Stimulated activated naive B cell treated with anti-CD40 and anti-IgM and Interleukin-4, amounts not matched to agents 10 μg/mL and 1 μg/mL and 100 μg/mL, for 72 hours (primary cell): Measurements from ENCODE around the gene RNF208.

Experiments
- ATAC-seq, 2 donors: fragments of 150-1000 bp; cut with Tn5 transposase; replicated peaks; 2 replicates each; pipeline ENCODE4 v1.10.0; 2021; ENCODE audit warnings: moderate library complexity in 1 of 2
- DNase-seq: peaks from one replicate; pipeline ENCODE4 v3.0.0; 2021
- H3K27ac Mint-ChIP-seq: one replicate; pipeline ENCODE4 v1.8.0; 2022; ENCODE audit warnings: mild to moderate bottlenecking, mixed read lengths
- H3K27me3 Mint-ChIP-seq, 2 donors: one replicate each; pipeline ENCODE4 v1.8.0; 2022; ENCODE audit warnings: mixed read lengths in 2 of 2
- H3K36me3 Mint-ChIP-seq, 2 donors: one replicate each; pipeline ENCODE4 v1.8.0; 2022; ENCODE audit warnings: mixed read lengths in 2 of 2, mild to moderate bottlenecking in 1 of 2
- H3K4me1 Mint-ChIP-seq, 2 donors: one replicate each; pipeline ENCODE4 v1.8.0; 2022; ENCODE audit warnings: mixed read lengths in 2 of 2, mild to moderate bottlenecking in 1 of 2
- H3K4me3 Mint-ChIP-seq, 2 donors: one replicate each; pipeline ENCODE4 v1.8.0; 2022; ENCODE audit warnings: mild to moderate bottlenecking in 2 of 2, mixed read lengths in 2 of 2, moderate library complexity in 1 of 2
- H3K9me3 Mint-ChIP-seq, 2 donors: one replicate each; pipeline ENCODE4 v1.8.0; 2022; ENCODE audit warnings: mixed read lengths in 2 of 2, mild to moderate bottlenecking in 1 of 2

The RNF208 gene, protein sequence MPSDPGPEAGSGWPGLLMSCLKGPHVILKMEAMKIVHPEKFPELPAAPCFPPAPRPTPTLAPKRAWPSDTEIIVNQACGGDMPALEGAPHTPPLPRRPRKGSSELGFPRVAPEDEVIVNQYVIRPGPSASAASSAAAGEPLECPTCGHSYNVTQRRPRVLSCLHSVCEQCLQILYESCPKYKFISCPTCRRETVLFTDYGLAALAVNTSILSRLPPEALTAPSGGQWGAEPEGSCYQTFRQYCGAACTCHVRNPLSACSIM

DNA sequence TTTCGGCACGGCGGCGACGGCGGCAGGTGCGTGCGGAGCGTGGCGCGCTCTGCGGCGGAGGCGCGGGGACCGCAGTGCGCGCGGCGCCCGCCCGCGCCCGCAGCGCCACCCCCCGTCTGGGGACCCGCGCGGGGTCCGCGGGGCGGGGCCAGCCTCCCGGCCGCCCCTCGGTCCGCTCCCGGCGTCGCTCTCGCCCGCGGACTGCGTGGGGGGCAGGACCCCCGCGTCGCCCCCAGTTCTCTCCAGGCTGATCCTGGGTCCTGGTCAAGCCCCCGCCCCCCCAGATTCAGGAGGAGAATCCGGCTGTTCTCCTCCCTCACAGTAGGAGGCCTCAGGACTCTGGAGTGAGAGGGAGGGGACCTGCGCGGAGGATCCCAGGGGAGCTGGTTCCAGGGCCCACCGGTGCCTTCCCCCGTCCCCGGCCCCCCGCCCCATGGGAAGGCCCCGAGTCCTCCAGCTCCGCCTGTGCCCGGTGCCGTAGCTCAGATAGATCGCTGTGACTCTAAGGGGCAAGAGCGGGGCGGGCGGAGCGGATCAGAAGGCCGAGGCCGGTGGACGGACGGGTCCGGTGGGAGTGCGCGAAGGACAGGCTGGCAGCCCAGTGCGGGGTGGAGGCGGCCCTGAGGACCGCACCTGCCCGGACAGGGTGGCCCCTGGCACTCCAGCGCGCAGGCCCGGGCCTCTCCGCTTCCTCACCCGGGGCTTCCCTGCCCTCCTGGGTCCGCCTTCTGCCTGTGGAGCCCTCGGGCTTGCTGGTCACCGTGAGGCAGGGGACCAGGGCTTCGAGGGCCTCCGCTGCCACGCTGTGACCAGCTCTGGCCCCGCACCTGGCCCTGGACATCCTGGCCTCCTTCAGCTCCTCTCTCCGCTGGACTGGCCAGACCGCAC is at the start of gene RNF208:
Gene RNF208, minus strand, starts transcription at position 51 of the 888 bp plus-strand sequence. CDS start 1,028 bp downstream, outside the sequence.
- H3K36me3 Mint-ChIP-seq = peaks cover 0 to 5% of the 10 kb centered on the region in 2 donors
- no peak for DNase-seq
- H3K4me3 Mint-ChIP-seq = peak within 1 kb of the TSS; percentile 83 to 92
- H3K27ac Mint-ChIP-seq = peak within 1 kb of the TSS; percentile 91
- peaks cover 11 to 25% of the 10 kb centered on the region in 2 donors for H3K4me1 Mint-ChIP-seq
- no peaks in the 10 kb centered on the region for H3K9me3 Mint-ChIP-seq
- peaks cover 1 to 4% of the 10 kb centered on the region in 2 donors for H3K27me3 Mint-ChIP-seq
- ATAC-seq = peak in 1 of 2 donors; percentile 8

DNA sequence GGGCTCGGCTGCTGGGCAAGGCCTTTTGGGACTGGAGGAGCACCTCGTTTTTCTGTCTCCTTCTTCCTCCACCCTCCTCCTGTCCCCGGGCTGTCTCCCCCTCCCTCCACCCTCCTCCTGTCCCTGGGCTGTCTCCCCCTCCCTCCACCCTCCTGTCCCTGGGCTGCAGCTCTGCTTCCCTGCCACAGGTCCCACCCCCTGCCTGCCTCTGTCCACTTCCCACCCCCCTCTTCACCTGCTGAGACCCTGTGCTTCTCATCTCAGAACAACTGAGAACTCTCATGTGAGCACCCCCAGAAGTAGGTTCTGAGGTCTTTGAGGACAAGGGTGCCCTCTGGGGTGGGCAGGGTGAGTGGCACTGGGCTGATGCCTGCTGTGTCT is 49.6 kb upstream of the RNF208 start:
- Mint-ChIP-seq H3K36me3 (peaks cover 44 to 58% of the 10 kb centered on the region in 2 donors), H3K4me1 (peaks cover 40 to 60% of the 10 kb centered on the region in 2 donors), H3K9me3 (no peaks in the 10 kb centered on the region), H3K27ac (no peak overlapping the region), H3K27me3 (no peaks in the 10 kb centered on the region), H3K4me3 (no peak overlapping the region)
- no peak for DNase-seq
- ATAC-seq = no peak

DNA sequence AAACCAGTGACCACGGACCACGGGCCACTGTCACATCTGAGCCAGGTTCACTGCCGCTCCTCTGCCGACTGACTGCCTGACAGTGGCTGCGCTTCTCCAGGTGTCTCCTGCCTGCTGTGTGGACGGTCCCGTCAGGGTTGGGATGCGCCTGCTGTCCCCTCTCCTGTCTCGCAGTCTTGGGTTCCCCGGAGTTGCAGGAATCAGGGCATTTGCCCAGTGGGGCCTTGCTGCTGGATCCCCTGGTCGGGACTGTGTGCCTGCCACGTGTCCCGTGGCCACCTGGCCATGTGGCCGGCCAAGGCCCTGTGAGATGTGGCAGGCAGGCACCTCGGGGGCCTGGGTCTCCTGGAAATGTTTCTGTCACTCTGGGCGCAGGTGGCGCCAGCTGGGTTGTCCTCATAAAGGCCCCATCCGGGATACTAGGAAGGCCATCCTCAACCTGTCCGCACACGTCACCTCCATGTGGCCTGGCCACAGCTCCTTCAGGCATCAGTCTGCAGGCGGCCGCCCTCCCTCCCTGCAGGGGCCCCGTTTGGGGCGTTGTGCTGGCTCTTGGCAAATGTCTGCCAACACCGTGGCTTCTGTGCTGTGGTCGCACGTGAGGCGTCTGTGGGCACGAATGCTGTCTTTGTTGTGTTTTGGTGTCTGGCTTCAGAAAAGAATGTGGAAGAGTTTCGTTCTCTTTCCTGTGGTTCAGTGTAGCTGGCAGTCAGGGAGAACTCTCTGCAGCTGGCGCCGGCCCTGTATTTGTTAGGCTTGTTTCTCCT is 49.1 kb upstream of the RNF208 start:
- peaks cover 44 to 61% of the 10 kb centered on the region in 2 donors for H3K36me3 Mint-ChIP-seq

DNA sequence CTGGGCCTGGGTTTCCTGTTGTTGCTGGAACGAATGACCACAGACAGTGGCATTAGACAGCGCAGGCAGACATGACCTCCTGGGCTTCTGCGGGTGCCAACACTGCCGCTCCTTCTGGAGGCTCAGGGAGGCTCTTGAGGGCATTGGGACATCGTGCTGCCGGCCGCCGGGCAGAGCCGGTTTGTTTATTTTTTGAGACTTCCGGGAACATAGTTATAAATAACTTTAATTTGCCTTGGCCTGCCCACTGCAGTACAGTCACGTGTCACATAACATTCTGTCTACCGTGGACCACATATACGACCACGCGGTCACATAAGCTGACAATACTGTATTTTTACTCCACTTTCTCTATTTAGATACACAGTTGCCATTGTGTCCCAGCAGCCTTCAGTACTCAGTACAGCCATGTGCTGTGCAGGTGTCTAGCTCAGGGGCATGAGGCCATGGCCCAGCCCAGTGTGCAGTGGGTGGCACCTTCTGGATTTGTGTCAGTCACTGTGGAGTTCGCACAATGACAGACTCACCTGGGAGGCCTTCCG is 47.3 kb upstream of the RNF208 start:
- no peaks in the 10 kb centered on the region for H3K27me3 Mint-ChIP-seq
- H3K4me1 Mint-ChIP-seq = peaks cover 22 to 36% of the 10 kb centered on the region in 2 donors
- H3K27ac Mint-ChIP-seq = peak overlapping the region; percentile 26
- ATAC-seq = no peak
- no peak for DNase-seq
- H3K9me3 Mint-ChIP-seq = no peaks in the 10 kb centered on the region
- H3K4me3 Mint-ChIP-seq = no peak overlapping the region
- peaks cover 40 to 60% of the 10 kb centered on the region in 2 donors for H3K36me3 Mint-ChIP-seq

More for the DNA sequence above, 49.1 kb upstream of the RNF208 start:
- no peaks in the 10 kb centered on the region for H3K27me3 Mint-ChIP-seq
- DNase-seq (no peak), ATAC-seq (no peak)
- peaks cover 37 to 54% of the 10 kb centered on the region in 2 donors for H3K4me1 Mint-ChIP-seq
- H3K27ac Mint-ChIP-seq = peak overlapping the region; percentile 31
- no peaks in the 10 kb centered on the region for H3K9me3 Mint-ChIP-seq
- H3K4me3 Mint-ChIP-seq = no peak overlapping the region

DNA sequence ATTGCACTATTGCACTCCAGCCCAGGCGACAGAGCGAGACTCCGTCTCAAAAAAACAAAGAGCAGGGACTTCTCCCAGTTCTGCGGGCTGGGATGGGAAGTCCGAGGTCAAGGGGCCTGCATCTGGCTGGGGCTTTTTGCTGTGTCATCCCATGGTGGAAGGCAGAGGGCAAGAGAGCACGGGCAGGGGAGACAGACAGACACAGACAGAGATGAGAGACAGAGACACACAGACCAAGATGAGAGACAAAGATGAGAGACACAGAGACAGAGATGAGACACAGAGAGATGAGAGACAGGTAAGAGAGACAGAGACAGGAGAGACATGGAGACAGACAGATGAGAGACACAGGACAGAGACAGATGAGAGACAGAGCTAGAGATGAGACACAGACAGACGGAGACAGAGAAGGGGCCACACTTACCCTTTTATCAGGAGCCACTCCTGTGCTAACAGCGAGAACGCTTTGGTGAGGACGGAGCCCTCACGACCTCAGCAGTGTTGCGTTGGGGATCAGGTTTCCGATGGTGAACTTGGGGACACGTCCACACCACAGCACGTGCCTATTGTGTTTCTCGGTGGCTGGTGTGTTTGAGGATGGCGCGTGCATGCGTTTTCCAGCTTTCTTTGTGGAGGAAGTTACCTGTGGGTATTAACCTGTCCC is 46.6 kb upstream of the RNF208 start:
- Mint-ChIP-seq H3K9me3 (no peaks in the 10 kb centered on the region), H3K4me3 (peak overlapping the region; percentile 1 to 15), H3K36me3 (peaks cover 44 to 60% of the 10 kb centered on the region in 2 donors), H3K27ac (peak overlapping the region; percentile 70), H3K27me3 (no peaks in the 10 kb centered on the region), H3K4me1 (peaks cover 21 to 34% of the 10 kb centered on the region in 2 donors)
- DNase-seq (no peak), ATAC-seq (no peak)

DNA sequence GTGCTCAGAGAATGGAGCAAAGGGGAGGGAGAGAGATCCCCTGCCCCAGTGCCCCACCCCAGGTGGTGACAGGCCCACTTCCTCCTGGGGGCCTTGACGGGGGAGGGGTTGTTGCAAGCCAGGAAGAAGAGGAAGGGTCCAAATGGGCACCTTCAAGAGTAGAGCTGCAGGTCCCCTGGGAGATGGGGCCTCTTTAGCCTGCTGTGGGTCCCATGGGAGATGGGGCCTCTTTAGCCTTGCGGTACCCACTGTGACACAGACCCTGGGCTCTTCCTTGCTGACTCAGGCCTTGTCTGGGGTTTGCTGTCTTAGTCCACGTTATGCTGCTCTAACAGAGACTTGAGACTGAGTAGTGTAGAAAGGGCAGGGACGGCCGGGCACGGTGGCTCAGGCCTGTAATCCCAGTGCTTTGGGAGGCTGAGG is 45.9 kb upstream of the RNF208 start:
- H3K9me3 Mint-ChIP-seq = no peaks in the 10 kb centered on the region
- peaks cover 44 to 55% of the 10 kb centered on the region in 2 donors for H3K36me3 Mint-ChIP-seq
- no peaks in the 10 kb centered on the region for H3K27me3 Mint-ChIP-seq
- ATAC-seq (peak; percentile 92 to 95), DNase-seq (peak; percentile 70)
- H3K4me1 Mint-ChIP-seq = peaks cover 21 to 38% of the 10 kb centered on the region in 2 donors
- H3K27ac Mint-ChIP-seq = peak overlapping the region; percentile 71
- H3K4me3 Mint-ChIP-seq = peak overlapping the region; percentile 19 to 49

DNA sequence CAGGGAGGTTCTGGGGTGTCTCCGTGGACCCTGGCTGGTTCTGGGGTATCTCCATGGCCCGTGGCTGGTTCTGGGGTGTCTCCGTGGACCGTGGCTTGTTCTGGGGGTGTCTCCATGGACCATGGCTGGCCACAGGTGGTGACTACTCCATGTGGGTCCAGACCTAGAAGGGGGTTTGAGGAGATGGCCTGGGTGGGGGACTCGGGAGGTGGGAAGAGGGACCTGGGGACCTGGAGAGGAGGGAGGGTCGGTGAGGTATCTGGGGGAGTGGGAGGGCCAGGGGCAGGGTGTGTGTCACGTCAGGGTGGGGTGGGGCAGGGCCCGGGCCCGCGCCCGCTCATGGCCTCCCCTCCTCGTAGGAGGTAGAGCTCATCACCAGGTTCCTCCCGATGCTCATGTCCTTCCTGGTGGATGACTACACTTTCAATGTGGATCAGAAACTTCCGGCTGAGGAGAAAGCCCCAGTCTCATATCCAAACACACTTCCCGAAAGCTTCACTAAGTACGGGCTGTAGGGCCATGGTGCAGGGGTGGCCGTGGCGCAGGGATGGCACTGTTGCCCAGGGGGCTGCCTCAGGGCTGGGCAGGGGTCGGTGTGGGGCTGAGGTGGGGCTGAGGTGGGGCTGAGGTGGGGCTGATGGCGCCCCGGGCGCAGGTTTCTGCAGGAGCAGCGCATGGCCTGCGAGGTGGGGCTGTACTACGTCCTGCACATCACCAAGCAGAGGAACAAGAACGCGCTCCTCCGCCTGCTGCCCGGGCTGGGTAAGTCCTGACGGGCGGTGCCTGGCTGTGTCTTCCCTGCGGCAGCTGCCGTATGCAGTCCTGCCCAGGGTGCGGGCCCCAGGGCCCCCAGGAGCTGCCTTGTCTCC is 44.8 kb upstream of the RNF208 start:
- no peaks in the 10 kb centered on the region for H3K9me3 Mint-ChIP-seq
- H3K4me1 Mint-ChIP-seq = peaks cover 22 to 41% of the 10 kb centered on the region in 2 donors
- ATAC-seq = no peak
- H3K27ac Mint-ChIP-seq = no peak overlapping the region
- H3K4me3 Mint-ChIP-seq = no peak overlapping the region
- no peak for DNase-seq
- no peaks in the 10 kb centered on the region for H3K27me3 Mint-ChIP-seq
- peaks cover 45 to 55% of the 10 kb centered on the region in 2 donors for H3K36me3 Mint-ChIP-seq

DNA sequence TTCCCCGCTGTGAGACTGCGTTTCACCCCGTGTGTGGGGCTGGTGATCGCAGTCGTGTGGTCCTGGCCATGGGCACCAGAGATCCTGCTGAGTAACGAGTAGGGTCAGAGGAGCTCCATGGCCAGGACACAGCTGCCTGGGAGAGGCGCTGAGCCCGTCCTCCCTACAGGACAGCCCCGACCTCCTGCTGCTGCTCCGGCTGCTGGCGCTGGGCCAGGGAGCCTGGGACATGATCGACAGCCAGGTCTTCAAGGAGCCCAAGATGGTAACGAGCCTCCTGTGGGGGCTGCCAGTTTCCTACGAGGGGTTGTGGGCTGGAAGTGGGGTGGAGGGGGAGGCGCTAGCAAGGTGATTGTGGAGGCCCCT is 44.1 kb upstream of the RNF208 start:
- Mint-ChIP-seq H3K36me3 (peaks cover 46 to 57% of the 10 kb centered on the region in 2 donors), H3K4me1 (peaks cover 21 to 41% of the 10 kb centered on the region in 2 donors)
- no peak for ATAC-seq

DNA sequence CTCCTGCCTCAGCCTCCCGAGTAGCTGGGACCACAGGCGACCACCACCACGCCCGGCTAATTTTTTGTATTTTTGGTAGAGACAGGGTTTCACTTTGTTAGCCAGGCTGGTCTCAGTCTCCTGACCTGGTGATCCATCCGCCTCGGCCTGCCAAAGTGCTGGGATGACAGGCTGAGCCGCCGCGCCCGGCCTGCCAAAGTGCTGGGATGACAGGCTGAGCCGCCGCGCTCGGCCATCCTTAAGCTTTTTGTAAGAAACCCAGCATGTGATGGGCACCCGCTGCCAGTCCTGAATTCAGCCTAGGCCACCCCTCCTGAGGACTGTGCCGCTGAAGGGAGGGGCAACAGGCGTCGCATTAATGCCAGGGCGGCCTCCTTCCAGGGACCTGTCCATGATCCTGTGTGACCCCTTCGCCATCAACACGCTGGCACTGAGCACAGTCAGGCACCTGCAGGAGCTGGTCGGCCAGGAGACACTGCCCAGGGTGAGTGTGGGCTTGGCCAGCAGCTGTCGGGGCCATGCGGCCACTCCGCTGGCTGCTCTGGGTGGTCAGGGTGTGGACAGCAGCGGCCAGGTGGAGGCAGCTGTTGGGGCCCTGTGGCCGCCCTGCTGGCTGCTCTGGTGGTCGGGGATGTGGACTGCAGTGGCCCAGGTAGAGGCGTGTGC is 43.6 kb upstream of the RNF208 start:
- no peaks in the 10 kb centered on the region for H3K9me3 Mint-ChIP-seq
- H3K36me3 Mint-ChIP-seq = peaks cover 43 to 53% of the 10 kb centered on the region in 2 donors
- peaks cover 21 to 38% of the 10 kb centered on the region in 2 donors for H3K4me1 Mint-ChIP-seq
- no peak for ATAC-seq
- H3K4me3 Mint-ChIP-seq = no peak overlapping the region
- H3K27ac Mint-ChIP-seq = peak overlapping the region; percentile 59
- no peak for DNase-seq
- no peaks in the 10 kb centered on the region for H3K27me3 Mint-ChIP-seq

More for the DNA sequence above, 44.1 kb upstream of the RNF208 start:
- no peak overlapping the region for H3K4me3 Mint-ChIP-seq
- DNase-seq = no peak
- H3K27me3 Mint-ChIP-seq = no peaks in the 10 kb centered on the region
- no peak overlapping the region for H3K27ac Mint-ChIP-seq
- H3K9me3 Mint-ChIP-seq = no peaks in the 10 kb centered on the region

DNA sequence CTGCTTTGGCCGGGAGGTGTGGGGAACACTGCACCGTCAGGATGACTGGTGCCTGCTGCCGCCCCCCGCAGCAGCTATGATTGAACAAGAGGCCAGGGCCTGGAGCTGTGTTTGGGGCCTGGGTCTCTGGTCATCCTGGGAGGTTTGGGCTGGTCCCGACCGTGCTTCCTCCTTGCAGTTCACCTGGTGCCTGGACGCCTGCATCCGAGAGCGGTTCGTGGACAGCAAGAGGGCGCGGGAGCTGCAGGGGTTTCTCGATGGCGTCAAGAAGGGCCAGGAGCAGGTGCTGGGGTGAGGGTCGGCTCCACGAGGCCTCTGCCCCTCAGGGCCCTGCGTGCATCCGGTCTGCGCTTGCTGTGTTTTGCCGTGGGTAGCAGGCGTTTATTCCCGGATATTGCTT is 42.0 kb upstream of the RNF208 start:
- Mint-ChIP-seq H3K27ac (no peak overlapping the region), H3K36me3 (peaks cover 34 to 43% of the 10 kb centered on the region in 2 donors), H3K4me1 (peaks cover 15 to 31% of the 10 kb centered on the region in 2 donors), H3K9me3 (no peaks in the 10 kb centered on the region), H3K4me3 (no peak overlapping the region), H3K27me3 (no peaks in the 10 kb centered on the region)
- ATAC-seq = no peak
- no peak for DNase-seq

DNA sequence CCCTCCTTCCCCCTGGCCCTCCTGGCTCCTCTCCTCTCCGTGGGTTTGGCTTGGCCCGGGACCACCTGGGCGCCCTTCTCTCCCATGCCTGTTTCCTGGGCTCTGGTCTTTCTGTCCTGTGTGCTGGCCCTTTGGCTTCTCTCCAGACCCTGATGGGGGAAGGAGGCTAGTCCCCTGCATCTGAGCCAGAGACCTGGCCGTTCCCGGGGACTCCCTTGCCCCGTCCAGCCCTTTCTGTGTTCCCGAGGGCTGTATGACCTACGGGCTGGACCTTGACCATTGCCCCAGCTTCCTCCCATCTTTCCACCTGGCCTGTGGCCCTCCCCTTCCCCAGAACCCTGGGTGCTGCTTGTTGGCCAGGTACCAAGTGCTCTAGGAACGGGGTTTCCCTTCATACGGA is 41.5 kb upstream of the RNF208 start:
- DNase-seq (no peak), ATAC-seq (no peak)
- no peak overlapping the region for H3K4me3 Mint-ChIP-seq
- peak overlapping the region; percentile 43 for H3K27ac Mint-ChIP-seq
- H3K36me3 Mint-ChIP-seq = peaks cover 30 to 38% of the 10 kb centered on the region in 2 donors
- H3K9me3 Mint-ChIP-seq = no peaks in the 10 kb centered on the region
- H3K4me1 Mint-ChIP-seq = peaks cover 11 to 26% of the 10 kb centered on the region in 2 donors
- H3K27me3 Mint-ChIP-seq = no peaks in the 10 kb centered on the region

DNA sequence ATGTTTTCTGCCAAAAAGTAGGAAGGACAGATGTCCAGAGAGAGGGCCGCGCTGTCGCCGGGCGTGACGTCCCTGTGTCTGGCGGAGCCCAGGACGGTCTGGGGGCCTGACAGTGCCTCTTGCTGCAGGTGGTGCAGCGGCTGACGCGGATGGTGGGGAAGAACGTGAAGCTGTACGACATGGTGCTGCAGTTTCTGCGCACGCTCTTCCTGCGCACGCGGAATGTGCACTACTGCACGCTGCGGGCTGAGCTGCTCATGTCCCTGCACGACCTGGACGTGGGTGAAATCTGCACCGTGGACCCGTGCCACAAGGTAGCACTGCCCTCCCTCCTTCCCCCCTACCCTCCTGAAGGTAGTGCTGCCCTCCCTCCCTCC is 40.9 kb upstream of the RNF208 start:
- DNase-seq = no peak
- no peaks in the 10 kb centered on the region for H3K9me3 Mint-ChIP-seq
- H3K27ac Mint-ChIP-seq = no peak overlapping the region
- H3K4me3 Mint-ChIP-seq = no peak overlapping the region
- peaks cover 24 to 32% of the 10 kb centered on the region in 2 donors for H3K36me3 Mint-ChIP-seq
- H3K4me1 Mint-ChIP-seq = peaks cover 6 to 20% of the 10 kb centered on the region in 2 donors
- H3K27me3 Mint-ChIP-seq = no peaks in the 10 kb centered on the region
- ATAC-seq = no peak
